Activated T-helper 9 cell treated with anti-CD3 and anti-CD28 coated beads, Interleukin-2, amount 50 U/mL, for 16 hours (primary cell): ENCODE data around the gene AGER.
"Not testable (repeated sequence)": the region's sequence is repeated elsewhere in the genome, so short reads cannot be mapped to it uniquely, and the experiment has no call there.

Experiments used
- DNase-seq: peaks from one replicate; pipeline ENCODE4 v3.0.0-alpha.2; 2020; ENCODE audit warnings: low read depth

The AGER gene

GRCh38 chr6:32198866-32199265, 14.8 kb upstream of the AGER start:
- DNase-seq: no peak

GRCh38 chr6:32198345-32198696, 14.3 kb upstream of the AGER start:
- DNase-seq: no peak

GRCh38 chr6:32196682-32197616, 12.9 kb upstream of the AGER start:
- no peak for DNase-seq

GRCh38 chr6:32195902-32196681, 12.0 kb upstream of the AGER start:
- peak; percentile 46 for DNase-seq

- DNase-seq: peak; percentile 100
Measured at GRCh38 chr6:32195652-32195901, 11.5 kb upstream of the AGER start.

- no peak for DNase-seq
Measured at GRCh38 chr6:32194825-32195651, 11.0 kb upstream of the AGER start.

- DNase-seq: no peak
Measured at GRCh38 chr6:32194388-32194787, 10.3 kb upstream of the AGER start.

GRCh38 chr6:32193096-32193495, 9.0 kb upstream of the AGER start:
- DNase-seq: not testable (repeated sequence)

- DNase-seq: peak; percentile 33
Measured at GRCh38 chr6:32192608-32193039, 8.6 kb upstream of the AGER start, which contains the start of gene GPSM3. GPSM3 (minus strand) TSS chr6:32192643; CDS start chr6:32192513, 130 bp downstream.

GRCh38 chr6:32191696-32192607, 7.9 kb upstream of the AGER start:
- no peak for DNase-seq

GRCh38 chr6:32190911-32191677, 7.0 kb upstream of the AGER start:
- DNase-seq: no peak

GRCh38 chr6:32190054-32190851, 6.2 kb upstream of the AGER start, which contains the start of gene PBX2:
PBX2 (minus strand) TSS chr6:32190202; CDS start chr6:32189915, 287 bp downstream.
- peak; percentile 71 for DNase-seq

- DNase-seq: no peak
Measured at GRCh38 chr6:32189742-32190053, 5.6 kb upstream of the AGER start.

GRCh38 chr6:32189069-32189741, 5.2 kb upstream of the AGER start:
- no peak for DNase-seq

- no peak for DNase-seq
Measured at GRCh38 chr6:32188381-32189068, 4.5 kb upstream of the AGER start.

GRCh38 chr6:32187725-32188380, 3.8 kb upstream of the AGER start:
- DNase-seq: not testable (repeated sequence)

- no peak for DNase-seq
Measured at GRCh38 chr6:32187009-32187709, 3.1 kb upstream of the AGER start.
